A549 (cell line): ENCODE measurements around the gene POC1A. TPM values are rescaled to one million over a fixed set of nuclear protein-coding genes. Genes with fewer than 3 reads are reported as not detected.

ENCODE experiments used
- ATAC-seq, 2 experiments: fragments of 200-7000 bp in 1 of 2; fragments of >200 bp in 1 of 2; cut with Nextera tagmentation in 1 of 2; cut with Tn5 transposase in 1 of 2; 3 replicates each; pipeline versions ENCODE4 v1.8.0 to v1.9.1; 2018 to 2020; ENCODE audit warnings: mild to moderate bottlenecking in 1 of 2, moderate library complexity in 1 of 2
- CTCF ChIA-PET: fragments of 300-600 bp; sonication (Branson Sonifier 250); formaldehyde crosslinking; extraction: SDS; loops from one replicate; lab custom pipeline; 2021; ENCODE audit warnings: antibody characterized with exemption, inconsistent platforms; lab: Yijun Ruan, JAX
- POLR2A ChIA-PET: fragments of 350-600 bp; formaldehyde crosslinking; extraction: SDS; loops from one replicate; lab custom pipeline; 2021; ENCODE audit warnings: antibody characterized with exemption, inconsistent platforms; lab: Yijun Ruan, JAX
- DNase-seq, 2 experiments: peaks; one replicate each; pipeline versions ENCODE4 v3.0.0 to v3.0.0-alpha.2; 2011 to 2016; ENCODE audit warnings: low read depth in 1 of 2, low spot score in 1 of 2
- FAIRE-seq: peaks from 2 replicates; lab custom pipeline; 2011; peaks lifted over from hg19 to GRCh38; lab: Jason Lieb, UNC
- H3K27ac ChIP-seq, 2 experiments: fragments of >200 bp; sonication (Bioruptor Twin); formaldehyde crosslinking; 3 replicates each; pipeline ENCODE4 v1.5.1; 2016 to 2017
- H3K4me1 ChIP-seq: fragments of >200 bp; sonication (Bioruptor Twin); formaldehyde crosslinking; 3 replicates; pipeline ENCODE4 v1.6.1; 2016
- H3K4me2 ChIP-seq: fragments of >200 bp; sonication (Bioruptor Twin); formaldehyde crosslinking; 3 replicates; pipeline ENCODE4 v1.6.1; 2016
- H3K4me3 ChIP-seq: fragments of >200 bp; sonication (Bioruptor Twin); formaldehyde crosslinking; 3 replicates; pipeline ENCODE4 v1.5.1; 2016
- H3K9me3 ChIP-seq: fragments of >200 bp; sonication (Bioruptor Twin); formaldehyde crosslinking; 3 replicates; pipeline ENCODE4 v1.6.1; 2016
- ATOH8 ChIP-seq: fragments of 250-450 bp; sonication (Bioruptor Pico); IDR thresholded peaks from 2 replicates; pipeline ENCODE4 v1.5.0; 2020; ENCODE audit warnings: low read depth, mild to moderate bottlenecking, moderate library complexity
- CHD4 ChIP-seq: fragments of 200-600 bp; sonication (generic); IDR thresholded peaks from 2 replicates; pipeline ENCODE4 v1.6.1; 2016; ENCODE audit warnings: antibody characterized with exemption, mild to moderate bottlenecking, borderline replicate concordance
- CTCF ChIP-seq: fragments of >200 bp; sonication (Bioruptor Twin); formaldehyde crosslinking; IDR thresholded peaks from 3 replicates; pipeline ENCODE4 v1.5.1; 2016
- E2F6 ChIP-seq: IDR thresholded peaks from 2 replicates; pipeline ENCODE4 v1.6.1; 2012; ENCODE audit warnings: low read depth, borderline replicate concordance
- ELK1 ChIP-seq: fragments of 150-350 bp; IDR thresholded peaks from 2 replicates; pipeline ENCODE4 v1.6.1; 2014; ENCODE audit warnings: low read depth, mild to moderate bottlenecking, low read length
- EP300 ChIP-seq, 2 experiments: fragments of >200 bp; sonication (Bioruptor Twin); formaldehyde crosslinking; IDR thresholded peaks; 2 replicates in 1 of 2; 3 replicates in 1 of 2; pipeline ENCODE4 v1.6.1; 2016 to 2017
- HES2 ChIP-seq: fragments of >200 bp; sonication (Bioruptor Twin); formaldehyde crosslinking; IDR thresholded peaks from 2 replicates; pipeline ENCODE4 v1.6.1; 2016
- HEYL ChIP-seq: fragments of 250-450 bp; sonication (Bioruptor Pico); IDR thresholded peaks from 2 replicates; pipeline ENCODE4 v1.8.0; 2021; ENCODE audit warnings: mild to moderate bottlenecking, moderate library complexity
- HMGXB4 ChIP-seq: fragments of 250-450 bp; sonication (Bioruptor Pico); IDR thresholded peaks from 2 replicates; pipeline ENCODE4 v1.5.0; 2021; ENCODE audit warnings: mild to moderate bottlenecking, moderate library complexity, borderline replicate concordance
- HOXB13 ChIP-seq: fragments of 250-450 bp; sonication (Bioruptor Pico); IDR thresholded peaks from 2 replicates; pipeline ENCODE4 v1.5.0; 2020; ENCODE audit warnings: low read depth, mild to moderate bottlenecking, moderate library complexity
- MAX ChIP-seq: IDR thresholded peaks from 2 replicates; pipeline ENCODE4 v1.6.1; 2012
- PHF8 ChIP-seq: fragments of 200-600 bp; sonication (generic); IDR thresholded peaks from 2 replicates; pipeline ENCODE4 v1.6.1; 2016; ENCODE audit warnings: low read depth, mild to moderate bottlenecking, antibody characterized with exemption, moderate library complexity, borderline replicate concordance
- POLR2AphosphoS2 ChIP-seq: conservative IDR thresholded peaks from 2 replicates; pipeline ENCODE4 v1.6.1; 2012; ENCODE audit warnings: low read length, improper control_type of control experiment, inconsistent platforms
- REST ChIP-seq: fragments of 200-600 bp; sonication (generic); IDR thresholded peaks from 2 replicates; pipeline ENCODE4 v1.6.1; 2016; ENCODE audit warnings: antibody characterized with exemption, mild to moderate bottlenecking, moderate library complexity
- RFX5 ChIP-seq: fragments of 450-650 bp; IDR thresholded peaks from 2 replicates; pipeline ENCODE4 v1.7.1; 2014; ENCODE audit warnings: antibody characterized with exemption, mild to moderate bottlenecking, moderate library complexity
- SMC3 ChIP-seq: fragments of >200 bp; sonication (Bioruptor Twin); formaldehyde crosslinking; IDR thresholded peaks from 3 replicates; pipeline ENCODE4 v1.6.1; 2018; ENCODE audit warnings: inconsistent platforms
- SREBF2 ChIP-seq: fragments of 450-650 bp; IDR thresholded peaks from 2 replicates; pipeline ENCODE4 v1.6.1; 2014; ENCODE audit warnings: mild to moderate bottlenecking, moderate library complexity
- TFCP2L1 ChIP-seq: fragments of 250-450 bp; sonication (Bioruptor Pico); IDR thresholded peaks from 2 replicates; pipeline ENCODE4 v1.5.0; 2021; ENCODE audit warnings: mild to moderate bottlenecking
- ZSCAN20 ChIP-seq: fragments of 250-450 bp; sonication (Bioruptor Pico); IDR thresholded peaks from 2 replicates; pipeline ENCODE4 v1.8.0; 2022; ENCODE audit warnings: mild to moderate bottlenecking, moderate library complexity
- WGBS: methylation state at CpG from one replicate; pipeline ENCODE4 v1.1.6; 2017; ENCODE audit errors: missing lambda C conversion rate; 5-methylcytosine and 5-hydroxymethylcytosine counted together
- polyA plus RNA-seq, 4 experiments: library from polyadenylated mRNA; depleted of rRNA in 3 of 4; stranded (reverse); fragments of >200 nt; fragmentation: RNase III in 1 of 4; extraction: RNeasy Plus Mini Kit Qiagen cat#74134 plus additional on column Dnase treatment in 1 of 4; gene quantifications; 2 replicates in 3 of 4; 3 replicates in 1 of 4; pipeline ENCODE4 v1.2.3, GENCODE V29; 2011 to 2017

The POC1A gene
- polyA plus RNA-seq, 2 of the 4 experiments (the other 2 are of a cell fraction), result 9.4 to 14.1 TPM

- TF ChIP-seq ATOH8 (CRISPR knock-in tag), result no peak
- TF ChIP-seq HES2, result no peak
- no peak for TF ChIP-seq TFCP2L1
- TF ChIP-seq HOXB13 (CRISPR knock-in tag), result no peak
- no peak for TF ChIP-seq CTCF
- TF ChIP-seq SREBF2, result no peak
- no peak for TF ChIP-seq POLR2AphosphoS2
- TF ChIP-seq E2F6, result no peak
- no peak for TF ChIP-seq ELK1
- no peak for TF ChIP-seq MAX
- no peak for TF ChIP-seq REST
- no peak for TF ChIP-seq EP300 (IDR thresholded peaks at IDR 0.05)
- no peak for TF ChIP-seq SMC3
- ChIA-PET POLR2A (interaction anchor here (0.9 kb wide), 1 partner anchor 154 kb away, joined by 3 read pairs; the partner anchor contains the start of gene RPL29), CTCF (interaction anchor here (0.6 to 14.5 kb wide), 4 partner anchors 37 to 432 kb away, joined by 3 to 218 read pairs (median 3); no protein-coding TSS in a partner anchor)
- H3K27ac ChIP-seq, result no peak overlapping the region
- H3K4me2 ChIP-seq, result no peak overlapping the region
- peaks cover 7% of the 10 kb centered on the region; the same call in 2 of the 3 replicates for H3K4me1 ChIP-seq
- H3K4me3 ChIP-seq, result no peak overlapping the region
- DNase-seq (no peak), ATAC-seq (no peak), FAIRE-seq (no peak)
- 96% methylated on average over 9 of the region's 11 CpGs for WGBS
- H3K9me3 ChIP-seq, result no peaks in the 10 kb centered on the region
These were observed 4.5 kb downstream of the POC1A start for GRCh38 chr3:52149726-52150125.

- POLR2A ChIA-PET, result no interaction called here
- Histone ChIP-seq H3K9me3 (no peaks in the 10 kb centered on the region), H3K27ac (no peak overlapping the region), H3K4me1 (peaks cover 7% of the 10 kb centered on the region; the same call in 2 of the 3 replicates), H3K4me3 (no peak overlapping the region), H3K4me2 (no peak overlapping the region)
- TF ChIP-seq HMGXB4 (CRISPR knock-in tag) (no peak), PHF8 (no peak), POLR2AphosphoS2 (no peak), CHD4 (no peak), RFX5 (no peak), HEYL (no peak), EP300 (IDR thresholded peaks at IDR 0.05) (no peak), ZSCAN20 (CRISPR knock-in tag) (no peak)
- DNase-seq, result no peak
- 86% methylated on average over 5 of the region's 8 CpGs for WGBS
- no peak for FAIRE-seq
- no peak for ATAC-seq
- CTCF ChIA-PET, result interaction anchor here (0.6 to 14.5 kb wide), 6 partner anchors 10 to 433 kb away, joined by 3 to 218 read pairs (median 4); no protein-coding TSS in a partner anchor
These were observed 5.2 kb downstream of the POC1A start for GRCh38 chr3:52149021-52149420.
